HG02759 (cell line): ENCODE results near the gene ZNF784.

Experiments
- ATAC-seq: cut with Tn5 transposase; IDR thresholded peaks from one replicate; pipeline ENCODE4 v1.9.1; 2021; ENCODE audit warnings: mild to moderate bottlenecking, moderate library complexity; ENCODE audit not compliant: unreplicated experiment

Gene ZNF784

GRCh38 chr19:55644191-55644833 lies 19.9 kb upstream of the ZNF784 start:
- no peak for ATAC-seq

GRCh38 chr19:55643887-55644176 lies 19.5 kb upstream of the ZNF784 start:
- ATAC-seq: no peak

GRCh38 chr19:55643003-55643886 lies 18.9 kb upstream of the ZNF784 start, which contains the start of gene ZNF581:
TSS of gene ZNF581 (plus strand) at chr19:55643649. CDS start at chr19:55644572, 923 bp downstream.
- ATAC-seq: peak; percentile 28

- no peak for ATAC-seq
These were observed 18.0 kb upstream of the ZNF784 start for GRCh38 chr19:55642153-55643002.

- ATAC-seq: no peak
These were observed 17.2 kb upstream of the ZNF784 start for GRCh38 chr19:55641426-55642152.

GRCh38 chr19:55640577-55641425 lies 16.4 kb upstream of the ZNF784 start, which contains the start of gene ZNF580:
TSS of gene ZNF580 (plus strand) at chr19:55641002. CDS start at chr19:55642509, 1,507 bp downstream.
- ATAC-seq: peak; percentile 41

GRCh38 chr19:55640043-55640576 lies 15.7 kb upstream of the ZNF784 start:
- no peak for ATAC-seq

GRCh38 chr19:55638864-55639359 lies 14.5 kb upstream of the ZNF784 start:
- ATAC-seq: no peak

- no peak for ATAC-seq
These were observed 13.2 kb upstream of the ZNF784 start for GRCh38 chr19:55637534-55637933.

- no peak for ATAC-seq
These were observed 12.4 kb upstream of the ZNF784 start for GRCh38 chr19:55636723-55637122.

- ATAC-seq: no peak
These were observed 11.6 kb upstream of the ZNF784 start for GRCh38 chr19:55635856-55636440.

- ATAC-seq: no peak
These were observed 11.0 kb upstream of the ZNF784 start for GRCh38 chr19:55635334-55635717.

- ATAC-seq: no peak
These were observed 9.5 kb upstream of the ZNF784 start for GRCh38 chr19:55633861-55634260.

GRCh38 chr19:55632463-55632834 lies 8.1 kb upstream of the ZNF784 start:
- ATAC-seq: no peak

- no peak for ATAC-seq
These were observed 2.0 kb upstream of the ZNF784 start for GRCh38 chr19:55626350-55626749.

- no peak for ATAC-seq
These were observed 599 bp upstream of the ZNF784 start for GRCh38 chr19:55625004-55625326.

- ATAC-seq: no peak
These were observed 805 bp downstream of the ZNF784 start for GRCh38 chr19:55623561-55623960.

GRCh38 chr19:55623130-55623529 lies 1.2 kb downstream of the ZNF784 start:
- ATAC-seq: no peak
